Mesenchymal stem cell (in vitro differentiated cells and primary cell): Measurements from ENCODE around the gene CHMP6.
A peak's percentile ranks its signal among the peaks of the same experiment; 100 is the strongest.

Experiments used
- DNase-seq: peaks from one replicate; pipeline ENCODE4 v3.0.0-alpha.2; 2013
- H2AFZ ChIP-seq: one replicate; pipeline ENCODE4 v1.6.1; 2013; ENCODE audit warnings: low read depth, mild to moderate bottlenecking, control low read depth, inconsistent platforms, low read length, moderate library complexity
- H2AK5ac ChIP-seq: 2 replicates; pipeline ENCODE4 v1.6.1; 2013; ENCODE audit warnings: low read length, moderate library complexity, mild to moderate bottlenecking, inconsistent platforms; ENCODE audit not compliant: severe bottlenecking
- H2BK120ac ChIP-seq: one replicate; pipeline ENCODE4 v1.6.1; 2013; ENCODE audit warnings: low read depth, mild to moderate bottlenecking, inconsistent platforms, low read length, moderate library complexity
- H2BK12ac ChIP-seq, 2 experiments: one replicate each; pipeline ENCODE4 v1.6.1; 2013; ENCODE audit warnings: inconsistent platforms in 2 of 2, low read length in 2 of 2, mild to moderate bottlenecking in 2 of 2, moderate library complexity in 2 of 2, control low read depth in 1 of 2
- H2BK15ac ChIP-seq: one replicate; pipeline ENCODE4 v1.6.1; 2013; ENCODE audit warnings: mild to moderate bottlenecking, low read depth, inconsistent platforms; ENCODE audit not compliant: poor library complexity, severe bottlenecking
- H2BK5ac ChIP-seq: 2 replicates; pipeline ENCODE4 v1.6.1; 2013; ENCODE audit warnings: low read depth, mild to moderate bottlenecking, low read length, control low read depth, inconsistent platforms; ENCODE audit not compliant: poor library complexity, severe bottlenecking
- H3K14ac ChIP-seq, 2 experiments: one replicate each; pipeline ENCODE4 v1.6.1; 2013; ENCODE audit warnings: inconsistent platforms in 2 of 2, low read length in 2 of 2, control low read depth in 1 of 2, mild to moderate bottlenecking in 1 of 2, moderate library complexity in 1 of 2
- H3K18ac ChIP-seq, 2 experiments: one replicate each; pipeline ENCODE4 v1.6.1; 2013; ENCODE audit warnings: inconsistent platforms in 2 of 2, low read length in 2 of 2, control low read depth in 1 of 2, low read depth in 1 of 2, mild to moderate bottlenecking in 1 of 2
- H3K23ac ChIP-seq, 2 experiments: one replicate each; pipeline ENCODE4 v1.6.1; 2013; ENCODE audit warnings: inconsistent platforms in 2 of 2, low read length in 2 of 2, mild to moderate bottlenecking in 2 of 2, moderate library complexity in 2 of 2, control low read depth in 1 of 2
- H3K27ac ChIP-seq: 2 replicates; pipeline ENCODE4 v1.5.1; 2013; ENCODE audit warnings: mild to moderate bottlenecking, moderate library complexity, low read length, control low read depth, inconsistent platforms; ENCODE audit not compliant: poor library complexity, severe bottlenecking
- H3K27me3 ChIP-seq, 2 experiments: 2 replicates each; pipeline versions ENCODE4 v1.6.1 to v1.7.0; 2013; ENCODE audit warnings: low read length in 2 of 2, mild to moderate bottlenecking in 2 of 2, moderate library complexity in 2 of 2, control low read depth in 1 of 2, inconsistent platforms in 1 of 2; ENCODE audit not compliant: control insufficient read depth in 1 of 2, insufficient read depth in 1 of 2
- H3K36me3 ChIP-seq, 2 experiments: 2 replicates each; pipeline versions ENCODE4 v1.6.1 to v1.7.0; 2013; ENCODE audit warnings: low read length in 2 of 2, control low read depth in 1 of 2, inconsistent platforms in 1 of 2, low read depth in 1 of 2, mild to moderate bottlenecking in 1 of 2; ENCODE audit not compliant: insufficient read depth in 2 of 2, control insufficient read depth in 1 of 2
- H3K4ac ChIP-seq, 2 experiments: one replicate each; pipeline ENCODE4 v1.6.1; 2013; ENCODE audit warnings: inconsistent platforms in 2 of 2, low read length in 2 of 2, mild to moderate bottlenecking in 2 of 2, moderate library complexity in 2 of 2, control low read depth in 1 of 2, low read depth in 1 of 2
- H3K4me1 ChIP-seq: 2 replicates; pipeline ENCODE4 v1.6.1; 2013; ENCODE audit warnings: low read depth, low read length, control low read depth; ENCODE audit not compliant: control insufficient read depth, insufficient read depth
- H3K4me2 ChIP-seq: 2 replicates; pipeline ENCODE4 v1.6.1; 2013; ENCODE audit warnings: low read length, mild to moderate bottlenecking, inconsistent platforms; ENCODE audit not compliant: poor library complexity, severe bottlenecking
- H3K4me3 ChIP-seq, 2 experiments: 2 replicates each; pipeline versions ENCODE4 v1.5.1 to v1.7.0; 2013; ENCODE audit warnings: low read length in 2 of 2, mild to moderate bottlenecking in 2 of 2, control low read depth in 1 of 2, low read depth in 1 of 2; ENCODE audit not compliant: insufficient read depth in 1 of 2
- H3K79me1 ChIP-seq: replicated peaks from 2 replicates; pipeline ENCODE4 v1.6.1; 2013; ENCODE audit warnings: mild to moderate bottlenecking, control low read depth, low read length, inconsistent platforms; ENCODE audit not compliant: poor library complexity, severe bottlenecking
- H3K9ac ChIP-seq: 2 replicates; pipeline ENCODE4 v1.7.0; 2013; ENCODE audit warnings: mild to moderate bottlenecking, low read length, moderate library complexity
- H3K9me3 ChIP-seq: 2 replicates; pipeline ENCODE4 v1.7.0; 2013; ENCODE audit warnings: mild to moderate bottlenecking, low read length; ENCODE audit not compliant: control insufficient read depth
- H4K8ac ChIP-seq: one replicate; pipeline ENCODE4 v1.6.1; 2013; ENCODE audit warnings: inconsistent platforms, mild to moderate bottlenecking, low read length, moderate library complexity
- H4K91ac ChIP-seq: one replicate; pipeline ENCODE4 v1.6.1; 2013; ENCODE audit warnings: mild to moderate bottlenecking, low read length, inconsistent platforms
- WGBS: methylation state at CpG from one replicate; pipeline ENCODE4 v1.1.7; 2013; ENCODE audit warnings: mixed read lengths; 5-methylcytosine and 5-hydroxymethylcytosine counted together

CHMP6 gene

DNA sequence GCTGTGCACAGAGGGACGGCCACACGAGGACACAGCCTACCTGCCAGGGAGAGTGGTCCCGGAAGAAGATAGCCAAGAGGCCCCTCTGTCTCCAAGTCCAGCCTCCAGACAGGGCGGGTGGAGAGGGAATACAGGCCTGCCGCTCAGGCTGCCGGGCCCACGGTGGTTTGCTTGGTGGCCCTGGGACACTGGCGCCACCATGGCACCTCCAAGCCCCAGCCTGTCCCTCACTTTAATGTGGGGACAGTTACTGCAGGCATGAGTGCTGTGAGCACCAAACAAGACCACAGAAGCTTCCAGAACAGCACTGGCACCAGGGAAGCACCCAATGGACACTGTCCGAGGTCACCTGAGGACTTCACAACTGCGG, 22.0 kb upstream of the CHMP6 start:
- Histone ChIP-seq H2AFZ (no peak overlapping the region), H2BK120ac (no peak overlapping the region), H3K79me1 (no peaks in the 10 kb centered on the region), H3K27me3 (peaks cover 12 to 48% of the 10 kb centered on the region in 2 experiments), H3K36me3 (peaks cover 8 to 19% of the 10 kb centered on the region in 2 experiments), H2BK12ac (no peak overlapping the region), H4K91ac (no peak overlapping the region), H3K4me3 (no peak overlapping the region), H3K4me2 (no peak overlapping the region), H3K18ac (no peak overlapping the region), H3K4ac (no peak overlapping the region), H3K27ac (no peak overlapping the region), H3K9ac (no peak overlapping the region), H2BK5ac (no peak overlapping the region), H3K4me1 (peaks cover 14% of the 10 kb centered on the region), H2AK5ac (no peak overlapping the region), H2BK15ac (no peak overlapping the region), H3K23ac (no peak overlapping the region), H4K8ac (no peak overlapping the region), H3K14ac (no peak overlapping the region), H3K9me3 (no peaks in the 10 kb centered on the region)
- WGBS: 96% methylated on average over 10 of the region's 10 CpGs
- no peak for DNase-seq

DNA sequence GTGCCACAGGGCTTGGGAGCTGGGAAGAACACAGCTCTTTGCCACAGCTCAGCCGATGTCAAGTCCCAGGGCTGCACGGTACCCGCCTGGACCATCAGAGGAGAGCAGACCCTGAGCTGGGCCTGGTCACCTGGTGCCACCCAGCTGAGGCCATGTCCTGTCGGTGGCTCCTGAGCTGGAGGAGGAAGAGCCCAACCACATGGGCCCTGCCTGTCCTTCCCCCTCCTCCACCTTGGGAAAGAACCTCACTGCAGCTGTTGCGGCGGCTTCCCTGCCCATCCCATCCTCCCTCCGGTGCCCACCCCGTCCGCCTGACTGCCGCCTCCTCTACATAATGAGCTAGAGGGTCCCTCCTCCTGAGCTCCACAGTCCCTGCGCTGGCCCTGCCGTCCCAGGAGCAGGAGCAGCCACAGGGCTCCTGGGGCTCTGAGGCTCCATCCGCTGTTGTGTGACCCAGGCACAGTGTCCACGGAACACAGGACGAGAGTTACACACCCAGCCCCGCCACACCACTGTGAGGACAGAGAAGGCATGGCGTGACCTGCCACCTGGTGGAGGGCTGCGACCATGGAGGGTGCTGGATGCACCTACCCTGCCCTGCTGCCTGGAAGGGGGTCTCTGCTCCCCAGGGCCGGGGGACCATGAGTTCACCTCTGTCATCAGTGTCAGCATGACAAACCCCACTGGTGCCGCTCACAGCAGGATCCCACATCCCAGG, 21.4 kb upstream of the CHMP6 start:
- DNase-seq: no peak
- Histone ChIP-seq H3K79me1 (no peaks in the 10 kb centered on the region), H3K14ac (peak overlapping the region in 1 of 2 experiments; percentile 13), H3K9me3 (no peaks in the 10 kb centered on the region), H3K23ac (no peak overlapping the region), H3K4me2 (no peak overlapping the region), H3K18ac (no peak overlapping the region), H2AFZ (no peak overlapping the region), H3K4ac (no peak overlapping the region), H3K27me3 (peaks cover 12 to 48% of the 10 kb centered on the region in 2 experiments), H3K4me3 (no peak overlapping the region), H2BK120ac (no peak overlapping the region), H2BK15ac (no peak overlapping the region), H2BK12ac (peak overlapping the region in 1 of 2 experiments; percentile 6), H3K4me1 (peaks cover 14% of the 10 kb centered on the region), H2AK5ac (no peak overlapping the region), H3K9ac (no peak overlapping the region), H2BK5ac (no peak overlapping the region), H4K91ac (no peak overlapping the region), H3K36me3 (peaks cover 4 to 14% of the 10 kb centered on the region in 2 experiments), H3K27ac (no peak overlapping the region), H4K8ac (no peak overlapping the region)
- 73% methylated on average over 20 of the region's 20 CpGs for WGBS

DNA sequence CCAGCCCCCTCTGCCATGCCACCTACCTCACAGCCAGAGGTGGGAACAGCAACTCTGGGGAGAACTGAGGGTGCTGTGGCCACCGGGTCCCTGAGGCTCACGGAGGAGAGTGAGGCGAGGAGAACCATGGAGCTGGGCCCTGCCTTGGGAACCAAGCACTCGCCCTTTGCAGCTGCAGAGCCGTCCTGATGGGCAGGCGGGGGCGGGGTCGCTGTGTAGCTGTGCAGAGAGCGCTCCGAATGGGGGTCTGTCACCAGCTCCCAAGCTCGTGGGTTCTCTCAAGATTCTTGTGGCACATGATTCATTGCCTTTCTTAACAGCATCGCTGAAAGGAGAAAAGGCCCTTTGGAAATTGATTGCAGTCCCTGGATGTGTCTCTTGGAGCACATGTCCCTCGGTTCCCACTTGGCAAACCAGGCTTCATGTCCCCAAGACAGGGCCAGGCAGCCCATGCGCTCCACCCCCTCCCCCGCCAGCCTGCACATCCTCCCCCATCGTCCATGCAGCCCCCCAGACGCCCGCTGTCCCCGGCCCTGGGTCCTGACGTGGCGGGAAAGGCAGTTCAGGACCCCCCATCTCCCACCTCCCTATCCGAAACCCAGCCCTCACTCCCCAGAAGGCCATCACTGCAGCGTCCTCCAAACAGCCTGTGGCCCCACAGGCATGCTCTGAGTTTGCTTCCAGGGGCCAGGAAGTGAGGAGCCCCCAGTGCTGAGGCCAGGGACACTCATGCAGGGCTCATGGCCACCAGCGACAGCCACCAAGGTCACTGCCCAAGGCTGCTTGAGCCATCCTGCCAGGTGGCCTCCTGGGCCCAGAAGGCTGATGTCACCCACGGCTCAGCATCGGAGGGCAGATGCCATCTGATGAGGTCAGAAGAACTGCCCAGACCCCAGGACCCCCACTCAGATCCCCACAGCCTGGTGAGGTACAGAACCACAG, 20.6 kb upstream of the CHMP6 start:
- Histone ChIP-seq H4K8ac (no peak overlapping the region), H2AK5ac (no peak overlapping the region)
- no peak for DNase-seq

DNA sequence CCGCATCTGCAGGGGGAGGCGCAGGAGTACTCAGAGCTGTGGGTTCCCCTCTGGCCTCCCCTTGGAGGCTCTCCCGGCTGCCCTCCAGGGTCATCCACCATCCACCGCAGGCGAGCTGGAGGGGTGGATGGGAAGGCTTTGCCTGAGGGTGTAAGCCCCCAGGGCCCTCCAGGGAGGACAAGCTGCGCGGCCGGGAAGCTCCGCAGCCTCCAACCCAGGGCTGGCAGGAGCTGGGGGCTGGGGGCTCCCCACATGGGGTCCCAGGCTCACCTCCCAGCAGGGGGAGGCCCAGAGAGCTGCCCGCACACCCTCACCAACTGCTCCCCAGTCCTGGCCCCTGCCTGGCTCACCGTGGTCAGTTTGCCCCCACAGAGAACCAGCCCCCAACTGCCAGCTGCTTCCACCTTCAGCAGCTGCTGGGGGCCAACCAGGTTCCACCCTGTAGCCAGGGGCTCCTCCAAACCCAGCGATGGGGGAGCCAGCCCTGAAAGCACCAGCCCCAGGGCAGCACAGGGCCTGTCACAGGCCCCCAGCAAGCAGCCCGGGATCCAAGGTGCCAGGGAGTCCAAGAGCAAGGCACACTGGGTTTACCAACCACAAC, 19.8 kb upstream of the CHMP6 start:
- Histone ChIP-seq H2BK12ac (no peak overlapping the region), H3K9me3 (no peaks in the 10 kb centered on the region), H3K79me1 (no peaks in the 10 kb centered on the region), H3K18ac (no peak overlapping the region), H2AFZ (no peak overlapping the region), H3K4me3 (no peak overlapping the region), H3K4me1 (peaks cover 16% of the 10 kb centered on the region), H3K27ac (no peak overlapping the region), H3K27me3 (peaks cover 12 to 48% of the 10 kb centered on the region in 2 experiments), H2BK15ac (no peak overlapping the region), H3K9ac (no peak overlapping the region), H3K4me2 (no peak overlapping the region), H2AK5ac (no peak overlapping the region), H4K91ac (peak overlapping the region; percentile 27), H2BK5ac (no peak overlapping the region), H4K8ac (no peak overlapping the region), H2BK120ac (no peak overlapping the region), H3K36me3 (no peaks in the 10 kb centered on the region), H3K23ac (no peak overlapping the region), H3K14ac (peak overlapping the region in 1 of 2 experiments; percentile 26), H3K4ac (no peak overlapping the region)
- DNase-seq: no peak
- 88% methylated on average over 9 of the region's 13 CpGs for WGBS

More for the DNA sequence above, 20.6 kb upstream of the CHMP6 start:
- no peak overlapping the region for H3K9ac ChIP-seq
- no peaks in the 10 kb centered on the region for H3K79me1 ChIP-seq
- WGBS: 73% methylated on average over 26 of the region's 26 CpGs
- peak overlapping the region in 1 of 2 experiments; percentile 26 for H3K14ac ChIP-seq
- no peak overlapping the region for H2BK120ac ChIP-seq
- peaks cover 0 to 7% of the 10 kb centered on the region in 2 experiments for H3K36me3 ChIP-seq
- H3K4me2 ChIP-seq: no peak overlapping the region
- no peak overlapping the region for H2AFZ ChIP-seq
- no peak overlapping the region for H2BK15ac ChIP-seq
- H3K4ac ChIP-seq: no peak overlapping the region
- H3K4me3 ChIP-seq: no peak overlapping the region
- no peak overlapping the region for H3K23ac ChIP-seq
- H3K9me3 ChIP-seq: no peaks in the 10 kb centered on the region
- H3K4me1 ChIP-seq: peaks cover 14% of the 10 kb centered on the region
- H3K27me3 ChIP-seq: peaks cover 12 to 48% of the 10 kb centered on the region in 2 experiments
- H2BK5ac ChIP-seq: no peak overlapping the region
- H4K91ac ChIP-seq: no peak overlapping the region
- H3K18ac ChIP-seq: no peak overlapping the region
- peak overlapping the region in 1 of 2 experiments; percentile 6 for H2BK12ac ChIP-seq
- H3K27ac ChIP-seq: no peak overlapping the region
